Left ventricle myocardium inferior (tissue), 1 donor: ENCODE data around the gene ETNK1. TPM values are rescaled to one million over a fixed set of nuclear protein-coding genes. Genes with fewer than 3 reads are reported as not detected.

Source experiments
- DNase-seq: peaks from one replicate; pipeline ENCODE4 v3.0.0-alpha.2; 2020
- H3K27ac ChIP-seq: fragments of 200-600 bp; replicated peaks from 2 replicates; pipeline ENCODE4 v1.8.0; 2021
- H3K27me3 ChIP-seq: fragments of 200-600 bp; 2 replicates; pipeline ENCODE4 v1.8.0; 2021; ENCODE audit warnings: low read depth
- H3K36me3 ChIP-seq: fragments of 200-600 bp; 2 replicates; pipeline ENCODE4 v1.8.0; 2021
- H3K4me1 ChIP-seq: fragments of 200-600 bp; 2 replicates; pipeline ENCODE4 v1.8.0; 2021
- H3K4me3 ChIP-seq: fragments of 200-600 bp; 2 replicates; pipeline ENCODE4 v1.8.0; 2021; ENCODE audit warnings: mild to moderate bottlenecking, moderate library complexity
- H3K9me3 ChIP-seq: fragments of 200-600 bp; replicated peaks from 2 replicates; pipeline ENCODE4 v1.8.0; 2021
- intact Hi-C: fragments of 100-400 bp; cut with micrococcal nuclease; formaldehyde crosslinking; loops from one replicate; pipeline ENCODE4 v1.11.0; 2022
- total RNA-seq: library from RNA; stranded (reverse); fragmentation: NEBNext Ultra II Directional; extraction: Animal tissue kit (Norgen Biotek cat#: 25700); gene quantifications from one replicate; pipeline ENCODE4 v1.2.1, GENCODE V29; 2021
- TF ChIP-seq, protein P1 (sequence below): fragments of 200-600 bp; IDR thresholded peaks from 2 replicates; pipeline ENCODE4 v1.8.0; 2021; ENCODE audit warnings: antibody characterized with exemption, mild to moderate bottlenecking, borderline replicate concordance
- donor health status: DM: no; HTN: yes; CAD: no; lungs with severe emphysema.

ETNK1 gene
- total RNA-seq, 1 donor from 2014 or later, result 13.9 TPM

GRCh38 chr12:22662356-22662755 lies 37.4 kb downstream of the ETNK1 start:
- intact Hi-C loops, result no loop called here
- TF ChIP-seq, protein P1, sequence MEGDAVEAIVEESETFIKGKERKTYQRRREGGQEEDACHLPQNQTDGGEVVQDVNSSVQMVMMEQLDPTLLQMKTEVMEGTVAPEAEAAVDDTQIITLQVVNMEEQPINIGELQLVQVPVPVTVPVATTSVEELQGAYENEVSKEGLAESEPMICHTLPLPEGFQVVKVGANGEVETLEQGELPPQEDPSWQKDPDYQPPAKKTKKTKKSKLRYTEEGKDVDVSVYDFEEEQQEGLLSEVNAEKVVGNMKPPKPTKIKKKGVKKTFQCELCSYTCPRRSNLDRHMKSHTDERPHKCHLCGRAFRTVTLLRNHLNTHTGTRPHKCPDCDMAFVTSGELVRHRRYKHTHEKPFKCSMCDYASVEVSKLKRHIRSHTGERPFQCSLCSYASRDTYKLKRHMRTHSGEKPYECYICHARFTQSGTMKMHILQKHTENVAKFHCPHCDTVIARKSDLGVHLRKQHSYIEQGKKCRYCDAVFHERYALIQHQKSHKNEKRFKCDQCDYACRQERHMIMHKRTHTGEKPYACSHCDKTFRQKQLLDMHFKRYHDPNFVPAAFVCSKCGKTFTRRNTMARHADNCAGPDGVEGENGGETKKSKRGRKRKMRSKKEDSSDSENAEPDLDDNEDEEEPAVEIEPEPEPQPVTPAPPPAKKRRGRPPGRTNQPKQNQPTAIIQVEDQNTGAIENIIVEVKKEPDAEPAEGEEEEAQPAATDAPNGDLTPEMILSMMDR, result no peak
- Histone ChIP-seq H3K9me3 (no peaks in the 10 kb centered on the region), H3K4me3 (no peak overlapping the region), H3K4me1 (peaks cover under 1% of the 10 kb centered on the region), H3K27me3 (no peaks in the 10 kb centered on the region), H3K27ac (no peak overlapping the region), H3K36me3 (peaks cover 22% of the 10 kb centered on the region)
- DNase-seq, result no peak

GRCh38 chr12:22665476-22665875 lies 40.5 kb downstream of the ETNK1 start:
- H3K4me1 ChIP-seq, result no peaks in the 10 kb centered on the region
- H3K9me3 ChIP-seq, result no peaks in the 10 kb centered on the region
- intact Hi-C loops, result no loop called here
- H3K27me3 ChIP-seq, result no peaks in the 10 kb centered on the region
- no peak for DNase-seq
- TF ChIP-seq, protein P1, result no peak
- H3K36me3 ChIP-seq, result peaks cover 13% of the 10 kb centered on the region
- H3K27ac ChIP-seq, result no peak overlapping the region
- H3K4me3 ChIP-seq, result no peak overlapping the region

GRCh38 chr12:22667122-22667521 lies 42.2 kb downstream of the ETNK1 start:
- no peaks in the 10 kb centered on the region for H3K27me3 ChIP-seq
- H3K4me3 ChIP-seq, result no peak overlapping the region
- no peak for DNase-seq
- H3K4me1 ChIP-seq, result no peaks in the 10 kb centered on the region
- H3K27ac ChIP-seq, result no peak overlapping the region
- intact Hi-C loops, result no loop called here
- H3K9me3 ChIP-seq, result no peaks in the 10 kb centered on the region
- H3K36me3 ChIP-seq, result peaks cover 10% of the 10 kb centered on the region
- TF ChIP-seq, protein P1, result no peak

DNA sequence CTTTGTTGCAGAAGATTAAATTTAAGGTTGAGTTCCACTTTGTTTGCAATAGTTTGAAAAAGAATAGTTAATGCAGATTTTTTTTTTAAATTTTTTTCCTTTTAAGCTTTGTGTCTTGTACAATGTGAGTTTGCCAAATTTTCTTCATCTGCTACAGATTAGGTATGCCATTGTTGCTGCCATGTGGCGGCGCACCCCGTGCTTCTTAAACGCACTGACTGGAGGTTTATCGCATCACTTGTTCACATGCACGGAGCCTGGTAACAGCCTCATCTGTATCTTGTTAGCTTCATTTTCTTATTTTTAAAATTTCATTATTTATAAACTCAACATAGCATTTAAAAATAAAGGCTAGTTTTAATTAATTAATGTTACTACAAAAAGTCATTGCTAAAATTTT lies 43.5 kb downstream of the ETNK1 start:
- TF ChIP-seq, protein P1, result no peak
- Histone ChIP-seq H3K36me3 (peaks cover 21% of the 10 kb centered on the region), H3K9me3 (no peaks in the 10 kb centered on the region), H3K4me3 (no peak overlapping the region), H3K4me1 (no peaks in the 10 kb centered on the region), H3K27me3 (no peaks in the 10 kb centered on the region), H3K27ac (no peak overlapping the region)
- intact Hi-C loops, result no loop called here
- DNase-seq, result no peak

DNA sequence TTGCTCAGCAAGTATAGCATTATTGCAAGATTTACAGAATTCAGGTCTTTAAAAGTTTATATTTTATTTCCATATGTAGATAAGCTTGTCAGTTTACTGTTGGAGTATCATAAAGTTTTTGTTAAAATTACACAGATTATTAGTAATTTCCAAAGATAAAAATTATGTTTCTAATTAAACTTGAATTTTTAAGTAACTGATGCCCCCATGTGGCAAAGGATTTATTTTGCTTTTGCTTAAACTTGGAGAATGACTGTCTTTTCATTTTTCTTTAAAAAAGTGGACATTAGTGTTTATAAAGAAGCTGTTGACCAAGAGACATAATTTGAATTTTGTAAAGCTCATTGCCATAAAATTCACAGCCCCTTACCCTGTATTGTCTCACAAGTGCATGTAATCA lies 45.8 kb downstream of the ETNK1 start:
- DNase-seq, result no peak
- H3K36me3 ChIP-seq, result peaks cover 44% of the 10 kb centered on the region
- TF ChIP-seq, protein P1, result peak; percentile 27
- H3K4me3 ChIP-seq, result no peak overlapping the region
- H3K9me3 ChIP-seq, result no peaks in the 10 kb centered on the region
- no peaks in the 10 kb centered on the region for H3K27me3 ChIP-seq
- H3K27ac ChIP-seq, result no peak overlapping the region
- H3K4me1 ChIP-seq, result no peaks in the 10 kb centered on the region
- intact Hi-C loops, result no loop called here

- Histone ChIP-seq H3K36me3 (peaks cover 60% of the 10 kb centered on the region), H3K27me3 (no peaks in the 10 kb centered on the region), H3K4me3 (no peak overlapping the region), H3K27ac (no peak overlapping the region), H3K9me3 (peaks cover 8% of the 10 kb centered on the region), H3K4me1 (no peaks in the 10 kb centered on the region)
- TF ChIP-seq, protein P1, result no peak
- no peak for DNase-seq
- intact Hi-C loops, result no loop called here
Measured at GRCh38 chr12:22672951-22673350, 48.0 kb downstream of the ETNK1 start.
